Activated T-cell treated with anti-CD3 and anti-CD28 coated beads for 24 hours (primary cell): ENCODE results near the gene SCN5A.

Experiments used
- DNase-seq: peaks from one replicate; pipeline ENCODE4 v3.0.0-alpha.2; 2020; ENCODE audit warnings: low read depth

SCN5A gene

DNA sequence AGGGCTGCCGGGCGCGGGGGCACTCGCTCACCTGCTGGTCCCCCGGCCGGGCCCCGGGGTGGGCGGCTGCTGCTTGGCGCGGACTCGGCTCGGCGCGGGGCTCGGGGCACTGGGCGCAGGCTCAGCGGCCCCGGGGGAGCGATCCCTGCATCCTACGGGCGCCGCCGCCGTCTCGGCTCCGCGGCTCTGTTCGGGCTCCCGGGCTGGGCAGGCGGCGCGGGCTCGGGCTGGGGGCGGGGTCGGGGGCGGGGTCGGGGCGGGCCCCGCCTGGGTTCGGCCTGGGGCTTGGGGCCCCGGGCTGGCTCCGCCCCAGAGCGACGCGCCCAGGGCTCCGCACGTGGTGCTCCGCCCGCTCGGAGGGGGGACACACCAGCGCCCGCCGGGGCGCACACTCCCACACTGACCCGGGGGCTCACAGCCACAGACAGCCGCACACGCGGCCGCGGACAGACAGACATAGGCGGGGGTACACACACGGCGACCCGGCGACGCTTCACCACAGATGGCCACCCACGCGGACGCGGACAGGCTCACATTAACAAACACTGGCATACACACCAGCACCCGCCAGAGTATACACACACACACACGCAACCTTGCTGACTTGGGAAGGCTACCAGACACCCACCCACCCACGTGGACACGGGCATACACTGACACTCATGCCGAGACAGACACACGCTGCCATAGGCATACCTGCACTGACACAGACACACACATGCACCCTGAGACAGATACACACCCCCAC, at the start of gene SCN5A:
Gene SCN5A, minus strand, starts transcription at position 188 of the 748 bp plus-strand sequence. CDS start 16,380 bp downstream, outside the sequence.
- peak; percentile 34 for DNase-seq

- no peak for DNase-seq
These were observed 49.3 kb upstream of the SCN5A start for GRCh38 chr3:38698760-38699159.

GRCh38 chr3:38698061-38698460, 48.6 kb upstream of the SCN5A start:
- DNase-seq: no peak

GRCh38 chr3:38696034-38696433, 46.5 kb upstream of the SCN5A start:
- no peak for DNase-seq

DNA sequence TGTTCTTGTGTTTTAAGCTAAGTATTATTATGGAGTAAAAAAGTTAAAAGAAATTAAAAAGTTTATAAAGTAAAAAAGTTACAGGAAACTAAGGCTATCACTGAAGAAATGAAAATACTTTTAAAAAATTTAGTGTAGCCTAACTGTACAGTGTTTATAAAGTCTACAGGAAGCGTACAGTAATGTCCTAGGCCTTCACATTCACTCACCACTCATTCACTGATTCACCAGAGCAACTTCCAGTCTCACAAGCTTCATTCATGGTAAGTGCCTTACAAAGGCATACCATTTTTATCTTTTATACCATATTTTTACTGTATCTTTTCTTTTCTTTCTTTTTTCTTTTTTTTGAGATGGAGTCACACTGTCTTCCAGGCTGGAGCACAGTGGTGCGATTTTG, 40.7 kb upstream of the SCN5A start:
- no peak for DNase-seq

DNA sequence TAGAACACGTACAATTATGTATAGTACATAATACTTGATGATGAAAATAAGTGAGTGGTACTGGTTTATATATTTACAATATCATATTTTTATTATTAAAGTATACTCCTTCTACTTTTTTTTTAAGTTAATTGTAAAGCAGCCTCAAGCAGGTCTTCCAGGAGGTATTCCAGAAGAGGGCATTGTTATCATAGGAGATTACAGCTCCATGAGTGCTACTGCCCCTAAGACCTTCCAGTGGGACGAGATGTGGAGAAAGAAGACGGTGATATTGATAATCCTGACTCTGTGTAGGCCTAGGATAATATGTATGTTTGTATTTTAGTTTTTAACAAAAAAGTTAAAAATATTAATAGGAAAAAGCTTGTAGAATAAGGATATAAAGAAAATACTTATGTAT, 40.3 kb upstream of the SCN5A start:
- no peak for DNase-seq

DNA sequence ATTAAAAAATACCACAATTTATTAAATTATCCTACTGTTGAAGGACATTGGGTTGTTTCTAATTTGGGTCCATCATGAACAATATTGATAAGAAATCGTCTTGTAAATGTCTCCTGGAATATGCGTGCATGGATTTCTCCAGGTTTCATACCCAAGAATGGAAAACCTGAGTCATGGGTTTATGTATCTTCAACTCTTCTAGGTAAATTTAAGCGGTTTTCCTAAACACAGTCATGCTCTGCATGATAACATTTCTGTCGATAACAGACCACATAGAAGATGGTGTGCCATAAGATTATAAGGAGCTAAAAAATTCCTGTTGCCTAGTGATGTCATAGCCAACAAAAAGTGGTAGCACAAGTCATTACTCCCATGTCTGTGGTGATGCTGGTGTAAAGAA, 39.9 kb upstream of the SCN5A start:
- no peak for DNase-seq

DNA sequence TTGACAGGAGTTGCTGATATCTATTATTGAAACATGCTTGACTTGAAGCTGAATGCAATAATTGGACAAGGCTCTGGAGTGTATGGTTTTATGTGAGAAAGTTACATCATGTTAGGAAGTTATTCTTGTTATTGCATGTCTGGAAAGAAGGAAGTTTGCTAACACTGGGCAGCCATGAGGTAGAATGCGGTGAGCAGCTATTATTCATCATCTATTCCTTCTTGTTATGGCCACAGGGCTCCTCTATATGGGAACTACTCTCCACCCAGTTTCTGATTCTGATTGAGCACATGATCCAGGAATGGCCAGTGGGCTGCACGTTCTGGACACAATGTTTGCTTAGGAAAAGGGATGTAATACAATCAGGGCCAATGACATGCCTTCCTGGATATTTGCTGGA, 37.8 kb upstream of the SCN5A start:
- DNase-seq: no peak

GRCh38 chr3:38684546-38684945, 35.1 kb upstream of the SCN5A start:
- DNase-seq: no peak

DNA sequence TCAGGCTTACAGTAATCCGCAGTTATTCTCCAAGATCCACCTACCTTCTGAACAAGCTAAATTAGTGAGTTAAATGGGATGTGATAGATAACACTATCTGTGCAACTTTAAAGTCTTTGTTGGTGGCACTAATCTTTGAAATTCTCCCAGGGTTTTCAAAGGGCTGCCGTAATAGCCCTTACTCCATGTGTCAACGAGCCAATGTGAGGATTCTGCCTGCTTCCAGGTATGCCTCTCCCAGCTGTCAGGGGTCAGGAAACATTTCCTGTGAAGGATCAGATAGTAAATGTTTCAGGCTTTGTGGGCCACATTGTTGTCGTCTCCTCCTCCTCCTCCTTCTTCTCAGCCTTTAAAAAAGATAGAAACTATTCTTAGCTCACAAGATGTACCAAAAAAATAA, 20.2 kb upstream of the SCN5A start:
- DNase-seq: no peak

GRCh38 chr3:38662544-38662943, 13.1 kb upstream of the SCN5A start:
- DNase-seq: no peak

GRCh38 chr3:38658841-38659240, 9.4 kb upstream of the SCN5A start:
- no peak for DNase-seq

GRCh38 chr3:38657369-38657768, 7.9 kb upstream of the SCN5A start:
- no peak for DNase-seq

- no peak for DNase-seq
These were observed 6.3 kb upstream of the SCN5A start for GRCh38 chr3:38655708-38656300.

- DNase-seq: no peak
These were observed 4.4 kb upstream of the SCN5A start for GRCh38 chr3:38653685-38654537.

DNA sequence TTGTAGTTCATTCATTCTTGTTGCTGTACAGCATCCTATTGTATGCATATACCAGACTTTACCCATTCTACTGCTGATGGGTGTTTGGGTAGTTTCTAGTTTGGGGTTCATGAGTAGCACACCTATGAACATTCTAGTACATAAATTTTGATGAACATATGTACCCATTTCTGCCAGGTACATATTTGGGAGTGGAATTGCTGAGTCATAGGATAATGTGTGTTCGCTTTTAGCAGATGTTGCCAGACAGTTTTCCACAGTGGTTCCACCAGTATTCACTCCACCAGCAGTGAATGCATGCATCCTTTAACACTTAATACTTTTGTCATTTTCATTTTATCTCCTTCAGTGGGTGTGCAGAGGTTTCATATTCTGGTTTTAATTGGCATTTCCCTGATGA, 3.4 kb upstream of the SCN5A start:
- no peak for DNase-seq

DNA sequence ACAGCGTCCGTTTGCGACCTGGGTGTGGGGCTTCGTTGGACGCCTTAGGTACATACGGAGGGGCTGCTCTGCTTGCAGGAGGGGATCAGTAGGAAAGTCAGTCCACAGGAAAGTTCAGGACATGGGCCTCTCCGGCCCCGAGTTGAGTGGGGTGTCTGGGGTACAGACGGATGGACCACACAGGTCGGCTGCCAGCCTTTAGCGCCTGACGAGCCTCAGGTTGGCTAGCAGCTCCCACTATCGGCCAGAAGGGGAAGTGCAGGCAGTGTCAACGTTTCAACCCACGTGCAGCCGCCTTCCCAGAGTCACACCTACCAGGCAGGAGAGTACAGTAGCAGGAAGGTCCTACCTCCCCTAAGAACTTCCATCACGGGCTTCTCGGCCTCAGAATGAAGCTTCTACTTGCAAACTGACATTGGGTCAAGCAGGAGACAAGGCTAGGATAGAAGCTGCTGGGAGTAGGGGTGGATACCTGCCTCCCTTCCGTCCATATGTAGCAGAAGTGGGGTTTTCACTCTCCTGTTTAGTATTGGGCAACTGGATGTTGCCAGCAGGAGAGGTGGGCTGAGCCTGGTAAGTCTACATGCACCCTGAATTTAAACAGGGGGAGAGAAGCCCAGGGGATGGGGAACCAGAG, 1.8 kb upstream of the SCN5A start:
- DNase-seq: peak; percentile 63

GRCh38 chr3:38650248-38650951, 913 bp upstream of the SCN5A start:
- DNase-seq: no peak

DNA sequence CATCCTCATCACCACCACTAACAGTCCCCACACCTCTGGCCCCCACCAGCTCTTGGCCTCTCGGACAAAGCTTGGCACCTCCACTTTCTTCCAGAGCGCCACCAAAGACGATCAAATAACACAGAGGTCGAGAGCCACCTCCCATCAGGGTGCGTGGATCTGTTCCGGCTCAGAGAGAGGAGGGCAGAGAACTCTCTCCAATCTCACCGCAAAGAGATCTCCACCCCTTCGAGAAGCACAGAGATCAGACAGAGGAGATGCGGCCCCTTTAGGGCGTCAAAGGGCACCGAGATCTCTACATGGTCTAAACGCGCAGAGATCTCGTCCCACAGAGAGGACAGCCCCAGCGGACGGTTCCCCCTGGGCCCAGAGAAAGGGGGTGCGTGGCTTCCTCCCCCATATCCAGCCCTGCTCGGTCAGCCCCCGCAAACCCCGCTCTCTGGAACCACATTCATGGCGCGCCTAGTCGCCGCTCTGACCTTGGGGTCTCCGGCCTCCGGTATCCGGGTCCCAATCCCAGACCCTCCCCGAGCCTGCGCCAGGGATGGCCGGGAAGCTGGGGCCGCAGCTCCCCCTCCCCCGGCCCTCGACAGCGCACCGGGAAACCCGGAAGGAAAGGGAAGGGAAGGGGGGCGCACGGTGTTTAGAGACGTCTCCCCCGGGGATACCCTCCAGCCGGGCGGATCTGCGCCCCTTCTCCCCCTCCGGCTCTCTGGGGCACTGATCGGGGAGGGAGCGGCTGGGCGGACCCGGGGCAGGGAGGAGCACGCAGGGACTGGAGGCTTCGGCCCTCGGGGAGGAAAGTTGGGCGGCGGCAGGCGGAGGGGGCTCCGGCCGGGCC, 608 bp downstream of the SCN5A start:
- DNase-seq: no peak

DNA sequence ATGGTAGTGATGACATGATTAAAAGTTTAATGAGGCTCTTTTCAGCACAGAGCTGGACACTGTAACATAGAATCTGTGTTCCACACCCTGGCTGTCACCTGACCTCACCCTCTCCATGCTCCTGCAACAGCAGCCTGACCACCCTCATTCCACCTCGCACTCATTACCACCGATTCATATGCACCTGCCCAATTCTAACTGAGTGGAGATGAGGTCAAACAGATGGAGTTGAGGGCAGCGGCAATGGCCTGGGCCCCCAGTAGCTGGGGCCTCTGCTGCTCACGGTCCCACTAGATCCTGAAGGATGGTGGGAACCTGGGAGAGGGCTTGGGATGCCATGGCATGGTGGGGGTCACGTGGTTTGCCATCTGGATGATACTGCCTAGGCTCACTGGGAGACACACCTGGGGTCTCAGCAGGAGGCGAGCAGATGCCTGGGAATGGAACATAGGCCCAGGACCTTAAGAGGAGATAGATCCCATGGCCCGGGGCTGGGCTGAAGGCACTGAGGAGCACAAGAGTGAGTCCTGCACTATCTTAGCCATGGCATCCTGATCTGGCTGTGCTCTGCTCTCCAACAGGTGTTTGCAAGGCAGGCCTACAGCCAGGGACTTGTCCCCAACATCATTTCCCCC, 1.3 kb downstream of the SCN5A start:
- DNase-seq: no peak
